Activated CD4-positive, alpha-beta T cell treated with anti-CD3 and anti-CD28 coated beads for 24 hours (primary cell): Measurements from ENCODE around the gene PEX14.
"Not testable (repeated sequence)": the region's sequence is repeated elsewhere in the genome, so short reads cannot be mapped to it uniquely, and the experiment has no call there.

Source experiments
- DNase-seq, 2 donors: peaks; one replicate each; pipeline ENCODE4 v3.0.0-alpha.2; 2020; ENCODE audit warnings: low read depth in 2 of 2

PEX14 gene

DNA sequence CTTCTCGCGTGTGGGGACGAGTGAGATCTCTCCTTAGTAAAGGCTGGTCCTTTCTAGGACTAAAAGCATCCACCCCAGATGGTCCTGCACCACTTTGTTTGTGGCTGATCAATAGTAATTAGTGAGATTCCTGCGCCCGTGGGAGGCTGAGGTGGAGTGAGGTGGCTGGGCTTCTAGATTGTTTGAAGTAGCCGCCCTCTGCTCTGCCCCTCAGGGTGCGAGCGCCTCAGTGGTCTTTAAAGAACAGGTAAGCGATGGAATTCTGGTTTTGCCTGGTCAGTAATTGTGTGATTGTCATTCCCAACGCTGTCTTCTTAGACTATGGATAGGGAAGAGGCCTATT, 20.7 kb downstream of the PEX14 start:
- no peak for DNase-seq

DNA sequence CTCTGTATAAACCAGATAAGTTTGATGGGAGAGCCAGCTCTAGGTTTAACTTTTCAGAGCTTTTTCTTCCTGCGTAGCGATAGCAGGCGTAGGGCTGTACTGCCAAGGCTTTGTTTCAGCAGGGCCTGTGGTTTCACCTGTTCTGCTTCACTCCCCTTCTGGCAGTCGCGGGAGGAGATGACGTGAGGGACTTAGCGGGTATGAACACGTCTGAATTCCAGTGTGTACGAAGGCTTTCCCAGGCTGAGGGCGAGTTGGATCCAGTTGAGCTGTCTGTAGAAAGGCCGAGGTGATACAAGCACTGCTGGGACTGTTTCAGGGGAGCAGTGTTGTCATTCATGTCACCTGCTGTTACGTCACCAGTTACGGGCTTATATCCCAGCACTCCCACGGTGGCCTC, 21.2 kb downstream of the PEX14 start:
- no peak for DNase-seq

DNA sequence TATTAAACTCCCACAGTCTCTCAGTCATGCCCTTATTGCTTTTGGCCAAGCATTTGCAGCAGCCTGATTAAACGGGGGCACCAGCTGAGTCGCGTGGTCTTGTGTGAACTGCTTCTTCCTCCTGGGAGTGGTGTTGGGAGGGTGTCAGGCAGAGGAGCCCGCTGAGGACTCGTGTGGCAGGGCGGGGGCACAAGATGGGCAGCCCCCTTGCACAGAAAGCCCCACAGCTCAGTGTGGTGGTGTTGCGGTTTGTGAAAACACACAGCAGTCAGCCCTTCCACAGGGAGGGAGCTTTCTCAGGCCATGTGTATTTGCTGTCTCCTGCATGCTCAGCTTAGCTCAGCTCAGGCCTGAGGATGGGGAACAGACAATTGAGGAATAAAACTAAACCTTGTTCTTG, 22.4 kb downstream of the PEX14 start:
- DNase-seq: no peak

DNA sequence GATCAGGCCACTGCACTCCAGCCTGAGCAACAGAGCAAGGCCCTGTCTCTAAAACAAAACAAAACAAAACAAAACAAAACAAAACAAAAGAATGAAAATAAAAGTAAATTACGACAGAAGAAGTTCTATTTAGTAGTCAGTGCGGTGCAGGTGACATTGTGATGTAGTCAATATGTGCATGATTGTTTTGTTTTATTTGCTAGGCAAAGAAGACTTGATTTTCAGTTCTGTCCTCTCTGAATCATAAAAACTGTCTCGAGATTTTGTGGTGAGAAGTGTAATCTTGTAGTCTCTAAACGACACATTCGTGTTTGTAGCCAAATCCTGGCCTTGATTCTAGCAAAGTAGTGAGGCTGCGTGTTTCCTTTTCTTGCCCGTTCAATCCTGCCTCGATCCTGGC, 23.5 kb downstream of the PEX14 start:
- no peak for DNase-seq

DNA sequence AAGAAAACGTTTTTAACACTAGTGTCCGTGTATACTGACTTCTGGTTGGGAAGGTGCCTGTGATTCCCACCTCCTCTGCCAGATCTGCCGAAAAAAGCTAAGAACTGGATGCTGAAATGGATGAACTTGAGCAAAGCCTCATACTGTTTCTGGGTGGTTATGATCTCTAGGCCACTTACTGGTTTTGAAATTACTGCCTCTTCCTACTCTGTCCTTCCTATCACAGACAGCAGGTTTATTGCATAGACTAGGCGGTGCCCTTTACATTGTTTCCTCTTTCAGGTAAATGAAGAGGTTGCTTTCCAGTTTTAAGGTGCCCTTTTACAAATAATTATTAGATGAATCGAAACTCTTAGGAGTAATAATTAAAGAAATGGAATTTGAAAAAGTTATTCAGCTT, 27.5 kb downstream of the PEX14 start:
- no peak for DNase-seq

DNA sequence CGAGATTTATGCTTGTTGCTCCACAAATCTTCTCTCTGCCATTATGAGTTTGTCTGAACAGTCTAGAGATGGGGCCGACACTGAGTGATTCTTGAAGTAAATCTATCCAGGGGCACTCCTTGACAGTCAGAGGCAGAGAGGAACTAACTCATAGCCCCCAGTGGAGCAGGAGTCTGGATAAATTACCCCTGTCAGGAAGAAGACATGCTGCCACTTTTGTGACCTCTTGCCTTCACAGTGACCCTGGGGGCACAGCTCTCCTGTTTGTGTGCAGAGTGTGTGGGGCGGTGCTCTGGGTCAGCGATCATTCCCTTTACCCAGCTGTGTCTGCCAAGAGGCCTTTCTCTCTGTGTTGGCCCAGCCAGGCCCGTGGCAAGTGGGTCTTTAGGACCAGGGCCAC, 29.5 kb downstream of the PEX14 start:
- DNase-seq: no peak

DNA sequence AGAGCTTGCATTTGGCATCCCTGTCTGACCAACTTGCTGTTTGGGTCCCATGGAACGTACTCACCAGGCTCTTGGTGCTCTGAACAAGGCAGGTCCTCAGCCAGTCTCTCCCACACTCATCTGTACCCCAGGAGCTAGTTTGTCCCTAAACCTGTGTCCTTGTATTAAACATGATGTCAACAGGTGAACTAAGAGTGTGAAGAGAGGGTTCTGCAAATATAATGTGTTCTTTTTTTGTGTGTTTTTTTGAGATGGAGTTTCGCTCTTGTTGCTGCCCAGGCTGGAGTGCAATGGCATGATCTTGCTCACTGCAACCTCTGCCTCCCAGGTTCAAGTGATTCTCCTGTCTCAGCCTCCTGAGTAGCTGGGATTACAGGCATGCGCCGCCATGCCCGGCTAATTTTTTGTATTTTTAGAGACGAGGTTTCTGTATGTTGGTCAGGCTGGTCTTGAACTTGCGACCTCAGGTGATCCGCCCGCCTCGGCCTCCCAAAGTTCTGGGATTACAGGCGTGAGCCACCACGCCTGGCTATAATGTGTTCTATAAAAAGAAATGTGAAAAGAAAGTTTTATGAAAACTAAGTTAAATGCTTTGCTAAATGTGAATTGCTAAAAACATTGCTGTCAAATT, 31.4 kb downstream of the PEX14 start:
- not testable (repeated sequence) for DNase-seq

DNA sequence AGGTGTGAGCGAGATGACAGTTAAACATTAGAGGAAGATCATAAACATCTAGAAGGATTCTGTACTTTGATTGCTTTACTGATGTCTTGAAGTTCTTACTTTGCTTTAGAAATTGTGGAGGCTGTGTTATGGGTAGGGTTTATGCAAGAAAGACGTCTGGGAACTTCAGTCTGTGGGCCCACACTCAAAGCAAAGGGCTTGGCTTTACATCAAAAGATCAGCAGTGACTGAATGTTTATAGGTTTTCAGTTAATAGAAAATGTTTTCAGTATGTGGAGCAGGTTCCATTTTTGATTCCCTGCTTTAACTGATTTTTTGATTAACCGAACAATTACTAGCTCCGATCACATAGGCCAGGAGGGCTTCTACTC, 31.9 kb downstream of the PEX14 start:
- no peak for DNase-seq

DNA sequence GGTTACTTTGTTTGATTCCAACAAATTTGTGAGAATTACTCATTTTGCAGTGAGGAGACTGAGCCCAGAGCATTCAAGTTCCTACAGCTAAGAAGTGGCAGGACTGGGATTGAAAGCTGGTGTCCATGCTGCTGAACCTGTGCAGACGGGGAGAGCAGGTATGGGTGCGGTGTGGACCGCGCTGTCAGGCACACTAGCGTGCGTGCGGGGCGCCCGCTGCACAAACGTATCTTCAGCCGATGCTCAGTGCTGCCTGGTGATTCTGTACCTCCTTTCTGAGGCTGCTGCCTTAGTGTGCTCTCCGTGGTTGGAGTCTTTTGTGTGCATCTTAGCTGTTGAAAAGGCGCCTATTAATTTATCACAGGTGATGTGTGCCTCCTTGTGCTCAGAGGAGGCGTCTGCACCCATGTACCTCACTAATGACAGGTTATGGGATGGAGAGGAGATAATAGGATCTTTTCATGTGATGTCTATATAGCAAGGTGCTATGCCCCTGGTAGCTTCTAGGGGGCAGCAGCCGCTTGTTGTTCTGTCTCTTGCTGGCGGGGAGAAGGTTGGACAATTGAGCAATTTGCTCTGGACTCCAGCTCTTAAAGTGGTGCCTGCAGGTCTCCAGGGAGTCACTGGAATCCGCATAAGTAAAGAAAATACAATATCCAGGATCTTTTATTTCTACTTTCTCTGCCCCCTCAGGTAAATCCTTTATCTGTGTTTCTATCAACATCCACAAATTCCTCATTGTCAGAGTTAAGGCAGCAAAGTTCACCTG, 32.5 kb downstream of the PEX14 start:
- no peak for DNase-seq

DNA sequence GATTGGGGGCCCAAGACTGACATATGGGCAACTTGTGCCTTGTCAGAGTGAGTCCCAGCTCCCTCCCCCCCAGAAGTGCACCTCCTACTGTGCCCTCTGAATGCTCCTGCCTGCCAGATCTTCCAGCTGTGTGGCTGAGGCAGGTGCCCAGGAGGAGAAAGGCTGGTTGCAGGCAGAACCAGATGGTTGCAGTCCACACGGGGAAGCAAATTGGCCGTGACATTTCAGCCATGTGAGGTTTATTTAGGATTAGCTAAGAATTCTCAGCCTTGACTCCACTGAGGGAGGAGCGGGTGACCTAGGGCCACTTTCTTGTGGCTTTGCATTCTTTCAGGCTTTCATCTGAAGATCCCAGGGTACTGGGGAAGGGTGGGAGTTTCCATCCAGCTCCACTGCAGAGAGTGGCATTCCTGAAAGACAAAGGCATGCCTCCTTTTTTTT, 33.8 kb downstream of the PEX14 start:
- DNase-seq: no peak

DNA sequence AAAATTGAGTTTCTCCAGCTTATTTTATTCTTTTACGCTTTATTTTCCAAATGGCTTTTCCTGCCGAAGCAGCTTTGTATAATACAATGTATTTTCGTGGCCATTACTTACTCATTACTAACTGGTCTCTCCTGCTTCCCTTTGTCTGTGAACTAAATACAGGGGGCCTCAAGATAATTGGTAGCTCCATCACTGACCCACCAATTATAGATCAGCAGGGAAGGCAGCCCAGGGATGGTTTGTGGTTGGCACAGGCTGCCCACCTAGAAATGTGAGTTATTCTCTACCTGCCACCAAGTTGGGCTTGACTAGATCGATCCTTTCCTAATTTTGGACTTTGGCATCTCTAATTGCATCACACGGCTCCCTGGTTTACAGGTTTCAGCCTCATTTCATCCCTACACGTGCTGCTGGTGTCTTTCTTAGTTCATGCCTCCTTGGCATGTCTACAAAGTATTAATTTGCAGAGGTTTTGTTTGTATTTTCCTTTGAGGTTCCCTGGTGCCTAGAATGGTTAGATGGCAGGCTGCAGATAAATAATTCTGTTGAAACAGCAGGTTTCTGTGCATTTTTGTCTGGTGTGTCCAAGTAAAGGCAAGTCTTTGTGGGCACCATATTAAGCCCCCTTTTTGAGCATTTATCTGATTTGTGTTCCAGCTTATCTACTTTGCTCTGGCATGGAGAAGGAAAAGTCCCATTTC, 35.2 kb downstream of the PEX14 start:
- DNase-seq: no peak

DNA sequence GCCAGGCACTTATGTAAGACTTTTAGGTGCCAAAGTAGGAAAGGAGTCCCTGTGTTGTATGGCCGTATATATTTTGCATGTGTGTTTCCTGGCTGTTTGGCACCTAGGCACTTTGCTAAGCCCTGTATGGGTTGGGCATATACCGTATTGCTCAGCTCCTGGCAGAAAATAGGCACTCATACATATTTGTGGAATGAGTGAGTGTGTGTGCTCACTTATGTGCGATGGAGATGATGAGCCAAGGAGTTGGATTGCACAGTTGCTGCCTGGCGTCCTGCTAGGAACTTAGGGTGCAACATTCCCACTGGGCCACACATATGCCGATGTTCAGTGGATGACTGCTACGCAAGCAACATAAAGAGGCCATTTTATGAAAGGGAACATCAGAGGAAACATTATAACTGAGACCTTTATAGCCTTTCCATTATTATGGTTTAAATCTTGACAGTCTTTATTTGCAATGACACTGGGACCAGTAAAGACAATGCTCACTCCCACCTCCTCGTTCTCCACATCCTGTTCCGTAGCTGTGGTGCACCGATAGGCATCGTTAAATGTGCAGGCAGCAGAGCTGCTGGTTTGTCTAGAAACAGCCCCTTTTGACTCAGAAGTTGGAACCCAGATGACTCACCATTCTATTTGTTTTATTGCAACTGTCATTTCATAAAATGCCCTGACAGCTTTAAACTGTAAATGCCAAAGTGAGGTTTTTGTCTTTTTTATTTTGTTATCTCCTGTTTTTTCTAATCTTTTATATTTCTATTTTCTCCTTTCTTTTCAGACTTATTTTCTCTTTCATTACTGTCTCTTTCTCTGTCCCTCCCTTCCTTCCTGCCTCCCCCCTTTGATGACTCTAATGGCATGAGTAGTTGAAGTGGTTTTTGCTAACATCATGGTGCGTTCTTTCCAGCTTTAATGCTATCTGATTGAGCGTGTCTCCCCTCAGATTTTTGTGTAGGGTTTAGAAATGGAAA, 36.1 kb downstream of the PEX14 start:
- peak; percentile 63 to 69 for DNase-seq

DNA sequence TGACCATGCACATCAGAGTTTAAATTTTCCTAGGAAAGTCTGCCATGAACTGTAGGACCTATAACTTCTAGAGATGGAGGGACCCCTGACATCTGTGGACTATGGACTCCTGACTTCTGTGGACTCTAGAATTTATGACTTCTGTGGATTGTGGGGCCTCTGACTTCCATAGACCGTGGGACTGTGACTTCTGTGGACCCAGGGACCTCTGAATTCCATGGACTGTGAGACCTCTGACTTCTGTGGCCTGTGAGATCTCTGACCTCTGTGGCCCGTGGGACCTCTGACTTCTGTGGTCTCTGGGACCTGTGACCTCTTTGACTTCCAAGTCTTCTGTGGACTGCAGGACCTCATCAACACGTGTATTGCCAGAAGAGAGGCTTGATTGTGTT, 36.7 kb downstream of the PEX14 start:
- no peak for DNase-seq

DNA sequence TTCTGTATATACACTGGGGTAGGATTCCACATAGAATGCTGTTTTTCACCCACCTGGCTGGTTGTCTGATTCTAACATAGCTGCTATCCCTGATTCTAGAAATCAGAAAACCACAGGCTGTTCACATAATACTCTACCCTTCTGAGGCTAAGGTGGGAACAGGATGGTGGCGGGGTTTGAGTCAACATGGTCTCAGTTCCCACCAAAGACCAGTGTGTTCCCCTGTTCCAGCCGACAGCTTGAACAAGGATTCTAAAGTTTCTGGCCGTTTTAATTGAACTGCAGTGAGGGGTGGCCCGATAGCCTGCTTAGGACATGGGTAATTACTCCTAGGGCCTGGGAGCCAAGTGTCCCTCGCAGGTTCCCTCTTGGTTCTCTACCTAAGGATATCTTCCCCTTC, 38.4 kb downstream of the PEX14 start:
- DNase-seq: no peak

DNA sequence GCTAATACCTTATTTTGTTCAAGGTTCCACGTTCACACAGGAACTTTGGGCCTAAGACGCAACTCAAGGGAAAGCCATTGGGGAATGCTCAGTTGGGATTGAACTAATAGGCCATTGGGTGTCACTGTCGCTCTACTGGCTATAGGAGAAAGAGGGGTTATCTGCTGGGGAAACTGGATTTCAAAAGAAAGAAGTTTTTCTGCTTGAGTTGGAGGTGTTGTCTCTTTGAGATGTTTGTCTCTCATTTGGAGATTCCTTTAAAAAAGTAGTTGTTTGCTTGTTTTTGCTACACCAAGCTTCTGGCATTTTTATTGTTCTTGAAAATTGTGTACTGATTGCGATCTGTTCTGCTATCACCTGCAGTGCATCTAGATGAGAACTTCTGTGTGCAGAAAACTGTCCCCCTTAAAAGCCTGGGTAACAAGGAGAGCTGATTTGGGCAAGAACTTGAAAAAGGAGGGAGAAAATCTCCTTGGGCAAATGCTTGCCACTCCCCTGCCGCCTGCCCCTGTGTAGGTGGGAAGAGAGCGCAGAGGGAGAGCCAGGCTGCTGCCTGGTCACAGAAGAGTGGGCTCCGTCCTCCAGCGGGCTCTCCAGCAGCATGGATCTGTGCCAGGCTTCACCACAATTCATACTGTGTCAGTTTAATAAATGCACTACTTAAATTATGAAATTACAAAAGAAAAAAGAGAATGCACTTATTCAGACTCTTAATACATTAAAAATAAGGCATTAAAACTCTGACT, 39.9 kb downstream of the PEX14 start:
- DNase-seq: no peak

DNA sequence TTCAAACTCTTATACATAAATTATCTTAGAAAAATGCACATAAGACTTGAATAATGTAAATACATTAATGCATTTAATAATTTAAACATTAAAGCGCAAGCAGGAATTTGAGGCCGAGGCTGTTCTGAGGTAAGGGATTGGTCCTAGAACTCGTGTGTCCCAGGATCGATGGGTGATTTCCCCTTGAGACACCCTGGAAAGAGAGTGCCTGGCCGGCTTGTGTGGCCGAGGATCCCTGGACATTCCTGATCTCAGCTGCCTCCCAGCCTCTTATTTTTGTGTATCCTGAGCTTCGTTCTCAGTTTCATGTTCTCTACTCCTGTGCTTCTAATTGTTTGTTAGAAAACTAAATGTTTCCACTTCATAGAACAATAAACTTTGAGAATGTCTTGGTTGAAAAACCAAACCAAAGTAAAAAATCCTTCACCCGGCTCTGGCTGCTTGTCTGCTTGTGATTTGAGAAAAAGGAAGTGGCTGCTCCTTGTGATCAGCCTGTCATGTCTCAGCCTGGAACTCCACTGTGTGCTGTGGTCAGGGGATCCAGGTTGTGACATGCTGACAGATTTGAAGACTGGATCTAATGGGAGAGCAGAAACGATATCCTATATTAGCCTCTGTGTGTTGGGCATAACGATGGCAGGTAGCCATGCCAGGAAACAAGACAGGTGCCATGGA, 40.7 kb downstream of the PEX14 start:
- no peak for DNase-seq

DNA sequence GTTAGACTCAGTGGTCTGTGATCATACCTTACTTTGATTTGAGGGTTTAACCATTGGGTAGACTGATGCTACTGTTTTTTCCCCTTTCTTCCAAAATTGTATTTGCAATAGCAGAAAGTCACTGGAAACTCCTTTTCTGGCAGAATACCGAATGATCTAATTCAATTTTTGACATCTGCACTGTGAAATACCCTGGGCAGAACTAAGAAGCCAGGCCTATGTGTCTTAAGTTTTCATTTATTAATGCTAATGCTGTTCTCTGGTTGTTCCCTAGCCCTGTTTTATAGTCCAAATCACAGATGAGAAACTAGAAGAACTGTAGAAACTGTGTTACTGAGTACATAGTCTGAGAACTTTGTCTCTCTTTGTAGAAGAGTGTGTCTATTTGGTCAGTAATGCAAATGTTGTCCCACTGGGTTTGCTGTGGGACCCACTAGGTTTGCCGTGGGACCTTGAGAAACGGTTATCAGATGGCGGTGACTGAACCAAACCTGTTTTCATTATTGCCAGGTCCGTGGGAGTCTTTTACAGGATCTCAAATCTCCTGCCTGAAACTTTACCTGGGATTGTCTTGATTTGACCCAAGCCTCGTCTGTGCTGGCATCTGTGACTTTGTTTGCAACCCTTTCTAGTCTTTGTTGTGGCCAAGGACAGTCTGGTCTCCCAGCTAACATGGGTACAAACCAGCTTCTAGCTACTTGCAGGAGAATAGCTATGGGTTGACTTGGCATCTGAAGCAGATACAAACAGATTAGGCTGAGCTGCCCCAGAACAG, 41.4 kb downstream of the PEX14 start:
- DNase-seq: no peak

DNA sequence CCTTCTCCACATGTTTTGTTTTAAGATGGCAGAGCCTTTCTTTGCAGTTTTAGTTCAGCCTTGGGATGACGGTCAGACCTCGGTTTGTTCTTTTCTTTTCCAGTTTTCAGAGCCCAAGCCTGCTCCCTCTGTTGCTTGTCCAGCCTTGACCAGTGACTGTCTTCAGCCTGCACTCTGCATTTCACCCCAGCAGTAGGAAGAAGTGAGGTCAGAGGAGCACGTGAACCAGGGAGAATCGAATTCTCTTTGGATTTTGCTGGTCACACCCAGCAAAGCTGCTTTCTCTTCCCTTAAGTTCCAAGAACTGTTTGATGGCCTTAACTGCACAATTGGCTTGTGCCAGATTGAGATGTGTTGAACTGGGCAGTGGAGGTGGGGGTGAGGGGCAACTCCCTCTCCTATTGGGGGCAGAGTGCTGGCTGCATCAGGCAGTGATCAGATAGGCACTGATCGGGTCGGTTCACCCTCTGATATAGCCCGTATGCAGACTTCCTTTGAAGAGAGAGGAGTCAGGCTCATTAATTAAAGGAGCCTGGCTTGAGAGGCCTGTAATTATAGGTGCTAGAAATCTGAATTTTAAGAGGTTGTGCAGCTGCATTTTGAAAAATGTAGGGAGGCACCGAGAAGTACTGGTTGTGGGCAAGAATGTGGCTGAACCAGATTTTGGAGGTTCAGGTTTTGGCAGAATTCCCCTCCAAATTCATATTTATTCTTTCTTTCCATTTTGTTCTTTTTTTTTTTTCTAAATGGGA, 42.4 kb downstream of the PEX14 start:
- DNase-seq: no peak

DNA sequence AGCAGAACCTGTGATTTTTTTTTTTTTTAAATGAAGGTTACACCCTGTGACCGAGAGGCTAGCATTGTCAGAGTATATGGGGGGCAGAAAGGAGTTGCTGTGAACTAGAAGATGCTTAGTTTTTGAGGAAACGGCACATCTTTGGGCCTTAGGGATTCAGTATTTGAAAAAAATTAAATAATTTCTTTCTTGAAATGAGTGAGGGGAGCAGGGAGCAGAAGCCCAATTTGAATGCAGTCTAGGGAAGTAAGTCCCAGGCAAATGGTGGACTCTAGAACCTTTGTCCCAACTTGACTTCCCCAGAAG, 42.9 kb downstream of the PEX14 start:
- no peak for DNase-seq
